Measurements from ENCODE around the gene BSN. TPM values are rescaled to one million over a fixed set of nuclear protein-coding genes. Genes with fewer than 3 reads are reported as not detected.

The BSN gene
- total RNA-seq, 2 donors from 2014 or later, result 1.3 to 6.6 TPM

DNA sequence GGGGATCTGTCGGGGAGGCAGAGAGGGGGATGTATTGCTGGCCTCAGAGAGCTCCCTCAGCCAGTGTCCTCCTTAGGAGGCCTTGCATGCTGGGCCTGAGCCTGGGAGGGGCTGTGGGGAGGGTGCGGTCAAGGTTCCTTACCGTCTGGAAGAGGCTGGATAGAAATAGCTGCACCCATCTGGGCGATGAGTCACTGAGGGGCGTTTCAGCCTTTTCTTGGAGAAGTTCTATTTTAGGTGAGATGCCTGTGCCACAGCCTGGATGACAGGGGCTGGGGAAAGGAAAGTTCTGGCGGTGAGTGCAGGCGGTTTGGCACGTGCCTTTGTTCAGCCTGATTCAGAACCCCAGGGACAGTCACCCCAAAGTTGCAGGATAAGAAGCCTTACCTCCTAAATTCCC, 84.2 kb downstream of the BSN start:
- DNase-seq, result no peak
- no peak overlapping the region for H3K27ac ChIP-seq
- H3K9me3 ChIP-seq, result no peaks in the 10 kb centered on the region
- no peak overlapping the region for H3K4me3 ChIP-seq
- intact Hi-C loops (cut with DNase I), result no loop called here
- no peaks in the 10 kb centered on the region for H3K4me1 ChIP-seq
- no peaks in the 10 kb centered on the region for H3K36me3 ChIP-seq (replicated peaks in 1 of 2; ENCODE audit: insufficient read depth in 1 of 2, low read depth in 2 of 2)
- no peak for ATAC-seq
- H3K27me3 ChIP-seq, result no peaks in the 10 kb centered on the region
- WGBS, 2 donors, result 60 to 68% methylated on average over 8 of the region's 8 CpGs
- TF ChIP-seq POLR2A (IDR thresholded peaks at IDR 0.05), result no peak
- TF ChIP-seq, protein P1, sequence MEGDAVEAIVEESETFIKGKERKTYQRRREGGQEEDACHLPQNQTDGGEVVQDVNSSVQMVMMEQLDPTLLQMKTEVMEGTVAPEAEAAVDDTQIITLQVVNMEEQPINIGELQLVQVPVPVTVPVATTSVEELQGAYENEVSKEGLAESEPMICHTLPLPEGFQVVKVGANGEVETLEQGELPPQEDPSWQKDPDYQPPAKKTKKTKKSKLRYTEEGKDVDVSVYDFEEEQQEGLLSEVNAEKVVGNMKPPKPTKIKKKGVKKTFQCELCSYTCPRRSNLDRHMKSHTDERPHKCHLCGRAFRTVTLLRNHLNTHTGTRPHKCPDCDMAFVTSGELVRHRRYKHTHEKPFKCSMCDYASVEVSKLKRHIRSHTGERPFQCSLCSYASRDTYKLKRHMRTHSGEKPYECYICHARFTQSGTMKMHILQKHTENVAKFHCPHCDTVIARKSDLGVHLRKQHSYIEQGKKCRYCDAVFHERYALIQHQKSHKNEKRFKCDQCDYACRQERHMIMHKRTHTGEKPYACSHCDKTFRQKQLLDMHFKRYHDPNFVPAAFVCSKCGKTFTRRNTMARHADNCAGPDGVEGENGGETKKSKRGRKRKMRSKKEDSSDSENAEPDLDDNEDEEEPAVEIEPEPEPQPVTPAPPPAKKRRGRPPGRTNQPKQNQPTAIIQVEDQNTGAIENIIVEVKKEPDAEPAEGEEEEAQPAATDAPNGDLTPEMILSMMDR (IDR thresholded peaks at IDR 0.05), result no peak

DNA sequence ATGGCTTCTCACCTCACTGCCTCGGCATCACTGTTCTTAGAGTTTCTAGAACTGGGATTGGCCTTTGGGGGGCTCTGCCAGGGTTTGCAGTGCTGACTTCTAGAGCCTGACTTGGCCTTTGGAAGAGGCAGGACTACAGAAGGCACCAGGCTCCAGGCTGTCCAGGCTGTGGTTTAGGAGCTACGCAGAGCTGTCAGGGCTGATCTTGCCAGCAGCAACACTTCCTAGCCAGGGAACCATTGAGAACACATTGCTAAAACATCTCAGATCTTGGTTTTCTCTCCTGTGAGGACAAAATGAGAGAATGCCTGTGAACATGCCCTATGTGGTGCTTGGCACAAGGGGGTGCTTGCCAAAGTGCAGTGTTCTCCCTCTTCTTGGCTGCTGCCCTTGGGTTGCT, 85.3 kb downstream of the BSN start:
- Histone ChIP-seq H3K27ac (no peak overlapping the region), H3K9me3 (no peaks in the 10 kb centered on the region), H3K27me3 (no peaks in the 10 kb centered on the region), H3K4me1 (no peaks in the 10 kb centered on the region), H3K36me3 (replicated peaks in 1 of 2; ENCODE audit: insufficient read depth in 1 of 2, low read depth in 2 of 2) (no peaks in the 10 kb centered on the region), H3K4me3 (no peak overlapping the region)
- WGBS, 2 donors, result 67 to 85% methylated on average over 1 to 2 of the region's 2 CpGs
- no peak for DNase-seq
- TF ChIP-seq POLR2A (IDR thresholded peaks at IDR 0.05), result no peak
- TF ChIP-seq, protein P1 (IDR thresholded peaks at IDR 0.05), result no peak
- ATAC-seq, result no peak
- intact Hi-C loops (cut with DNase I), result no loop called here

DNA sequence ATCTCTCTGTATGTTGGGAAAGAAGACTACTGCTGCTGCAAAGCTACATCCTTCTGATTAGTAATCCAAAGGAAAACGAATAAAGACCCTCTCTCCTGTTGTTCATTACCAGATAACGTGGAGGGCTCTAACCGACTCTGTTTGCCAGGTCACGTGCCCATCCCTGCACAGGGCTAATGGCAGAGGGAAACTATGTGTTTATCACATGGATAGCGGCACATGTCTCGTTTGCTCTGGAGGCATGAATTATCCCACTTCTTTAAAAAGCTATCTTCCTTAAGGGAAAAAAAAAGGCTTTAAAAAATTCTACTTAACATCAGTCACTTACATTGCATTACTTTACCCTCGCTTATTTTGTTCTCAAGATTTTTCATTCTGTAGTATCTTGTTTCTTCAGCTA, 87.0 kb downstream of the BSN start:
- Histone ChIP-seq H3K9me3 (no peaks in the 10 kb centered on the region), H3K27me3 (no peaks in the 10 kb centered on the region), H3K4me3 (no peak overlapping the region), H3K4me1 (no peaks in the 10 kb centered on the region), H3K36me3 (replicated peaks in 1 of 2; ENCODE audit: insufficient read depth in 1 of 2, low read depth in 2 of 2) (no peaks in the 10 kb centered on the region), H3K27ac (no peak overlapping the region)
- 65 to 66% methylated on average over 7 of the region's 7 CpGs for WGBS, 2 donors
- ATAC-seq (no peak), DNase-seq (no peak)
- TF ChIP-seq POLR2A (IDR thresholded peaks at IDR 0.05), result no peak
- intact Hi-C loops (cut with DNase I), result no loop called here

DNA sequence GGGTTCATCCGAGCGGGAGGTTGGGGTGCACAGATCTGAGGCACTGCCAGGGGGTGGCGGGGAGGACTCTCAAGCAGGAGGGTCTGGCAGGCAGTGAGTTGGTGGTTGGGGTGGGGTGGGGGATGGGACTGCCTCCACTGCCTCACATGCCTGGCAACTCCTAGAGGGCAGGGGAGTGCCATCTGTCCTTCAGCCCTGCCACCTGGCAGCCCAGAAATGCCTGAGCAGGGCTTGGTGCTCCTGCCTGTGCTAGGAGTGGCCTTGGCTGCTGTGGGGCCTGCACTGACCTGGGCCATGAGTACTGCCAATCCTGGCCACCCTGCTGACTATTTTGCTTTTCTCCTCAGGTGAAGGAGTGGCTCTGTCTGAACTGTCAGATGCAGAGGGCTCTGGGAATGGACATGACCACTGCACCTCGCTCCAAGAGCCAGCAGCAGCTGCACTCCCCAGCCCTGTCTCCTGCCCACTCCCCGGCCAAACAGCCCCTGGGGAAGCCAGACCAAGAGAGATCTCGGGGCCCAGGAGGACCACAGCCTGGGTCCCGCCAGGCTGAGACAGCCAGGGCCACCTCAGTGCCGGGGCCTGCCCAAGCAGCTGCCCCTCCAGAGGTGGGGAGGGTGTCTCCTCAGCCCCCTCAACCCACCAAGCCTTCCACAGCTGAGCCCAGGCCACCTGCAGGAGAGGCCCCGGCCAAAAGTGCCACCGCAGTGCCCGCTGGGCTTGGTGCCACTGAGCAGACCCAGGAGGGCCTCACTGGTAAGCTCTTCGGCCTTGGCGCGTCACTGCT, 87.8 kb downstream of the BSN start:
- Histone ChIP-seq H3K27me3 (no peaks in the 10 kb centered on the region), H3K9me3 (no peaks in the 10 kb centered on the region), H3K4me1 (no peaks in the 10 kb centered on the region), H3K4me3 (no peak overlapping the region), H3K36me3 (replicated peaks in 1 of 2; ENCODE audit: insufficient read depth in 1 of 2, low read depth in 2 of 2) (no peaks in the 10 kb centered on the region), H3K27ac (no peak overlapping the region)
- DNase-seq (no peak), ATAC-seq (no peak)
- 95 to 96% methylated on average over 3 to 14 of the region's 14 CpGs for WGBS, 2 donors
- intact Hi-C loops (cut with DNase I), result no loop called here
- no peak for TF ChIP-seq POLR2A (IDR thresholded peaks at IDR 0.05)
- TF ChIP-seq, protein P1 (IDR thresholded peaks at IDR 0.05), result no peak

DNA sequence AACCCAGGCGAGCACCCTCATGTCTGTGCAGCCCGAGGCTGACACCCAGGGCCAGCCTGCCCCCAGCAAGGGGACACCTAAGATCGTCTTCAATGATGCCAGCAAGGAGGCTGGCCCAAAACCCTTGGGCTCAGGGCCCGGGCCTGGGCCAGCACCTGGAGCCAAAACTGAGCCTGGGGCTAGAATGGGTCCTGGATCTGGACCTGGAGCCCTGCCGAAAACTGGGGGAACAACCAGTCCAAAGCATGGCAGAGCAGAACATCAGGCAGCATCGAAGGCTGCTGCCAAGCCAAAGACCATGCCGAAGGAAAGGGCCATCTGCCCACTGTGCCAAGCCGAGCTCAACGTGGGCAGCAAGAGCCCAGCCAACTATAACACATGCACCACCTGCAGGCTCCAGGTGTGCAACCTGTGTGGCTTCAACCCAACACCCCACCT, 88.5 kb downstream of the BSN start:
- intact Hi-C loops (cut with DNase I), result no loop called here
- Histone ChIP-seq H3K9me3 (no peaks in the 10 kb centered on the region), H3K27ac (no peak overlapping the region), H3K4me1 (peaks cover 5% of the 10 kb centered on the region), H3K27me3 (no peaks in the 10 kb centered on the region), H3K4me3 (no peak overlapping the region), H3K36me3 (replicated peaks in 1 of 2; ENCODE audit: insufficient read depth in 1 of 2, low read depth in 2 of 2) (no peaks in the 10 kb centered on the region)
- TF ChIP-seq, protein P1 (IDR thresholded peaks at IDR 0.05), result no peak
- TF ChIP-seq POLR2A (IDR thresholded peaks at IDR 0.05), result no peak
- WGBS, 2 donors, result 88% methylated on average over 5 to 9 of the region's 9 CpGs
- DNase-seq (no peak), ATAC-seq (no peak)

Data from body of pancreas (tissue), 4 donors.